H1 (cell line): ENCODE data around the gene PTPRO. TPM values are rescaled to one million over a fixed set of nuclear protein-coding genes. Genes with fewer than 3 reads are reported as not detected.

Experiments
- CTCF ChIA-PET: fragments of 300-600 bp; sonication (Branson Sonifier 250); formaldehyde crosslinking; loops from one replicate; lab custom pipeline; 2021; ENCODE audit not compliant: partially characterized antibody; lab: Charles Lee
- POLR2A ChIA-PET: fragments of 300-600 bp; sonication (Branson Sonifier 250); formaldehyde crosslinking; loops from one replicate; lab custom pipeline; 2021; ENCODE audit warnings: inconsistent platforms; ENCODE audit not compliant: partially characterized antibody; lab: Charles Lee
- DNase-seq, 2 experiments: peaks; one replicate each; pipeline versions ENCODE4 v3.0.0 to v3.0.0-alpha.2; 2010 to 2022; ENCODE audit warnings: low spot score in 2 of 2, low read depth in 1 of 2, mixed read lengths in 1 of 2
- FAIRE-seq: peaks from 2 replicates; lab custom pipeline; 2011; peaks lifted over from hg19 to GRCh38; lab: Jason Lieb, UNC
- H2AFZ ChIP-seq: 2 replicates; pipeline ENCODE4 v1.8.1; 2012; ENCODE audit warnings: low read length, inconsistent platforms
- H2AK5ac ChIP-seq: 2 replicates; pipeline ENCODE4 v1.6.1; 2013; ENCODE audit warnings: low read depth, low read length
- H2BK120ac ChIP-seq: replicated peaks from 2 replicates; pipeline ENCODE3; 2013; ENCODE audit warnings: low read depth, low read length, inconsistent platforms
- H2BK12ac ChIP-seq: 2 replicates; pipeline ENCODE4 v1.6.1; 2013; ENCODE audit warnings: low read depth, low read length
- H2BK15ac ChIP-seq: 2 replicates; pipeline ENCODE4 v1.6.1; 2013; ENCODE audit warnings: low read length
- H2BK20ac ChIP-seq: 2 replicates; pipeline ENCODE4 v1.6.1; 2013; ENCODE audit warnings: low read length
- H2BK5ac ChIP-seq: 2 replicates; pipeline ENCODE4 v1.6.1; 2013; ENCODE audit warnings: low read depth, low read length
- H3K14ac ChIP-seq: 2 replicates; pipeline ENCODE4 v1.6.1; 2013; ENCODE audit warnings: inconsistent platforms; ENCODE audit not compliant: insufficient read length
- H3K18ac ChIP-seq: 2 replicates; pipeline ENCODE4 v1.6.1; 2013; ENCODE audit warnings: low read length; ENCODE audit errors: extremely low read depth
- H3K23ac ChIP-seq: 2 replicates; pipeline ENCODE4 v1.6.1; 2013; ENCODE audit warnings: inconsistent platforms; ENCODE audit not compliant: insufficient read length
- H3K23me2 ChIP-seq: 2 replicates; pipeline ENCODE4 v1.6.1; 2013; ENCODE audit warnings: low read depth, low read length
- H3K27ac ChIP-seq: 2 replicates; pipeline ENCODE4 v1.6.1; 2011; ENCODE audit warnings: low read depth, low read length, inconsistent platforms
- H3K27me3 ChIP-seq, 4 experiments: replicated peaks in 1 of 4; 1 replicate in 1 of 4; 2 replicates in 3 of 4; pipeline versions ENCODE4 v1.6.1 to v1.8.1; 2011 to 2013; ENCODE audit warnings: low read length in 3 of 4, mild to moderate bottlenecking in 3 of 4, inconsistent platforms in 2 of 4, mixed read lengths in 2 of 4, moderate library complexity in 1 of 4; ENCODE audit not compliant: control insufficient read depth in 3 of 4, insufficient read depth in 3 of 4; ENCODE audit errors: extremely low read depth in 1 of 4
- H3K36me3 ChIP-seq, 4 experiments: 2 replicates each; pipeline versions ENCODE4 v1.6.1 to v1.8.1; 2011 to 2013; ENCODE audit warnings: mild to moderate bottlenecking in 4 of 4, low read length in 3 of 4, moderate library complexity in 2 of 4, control low read depth in 1 of 4, inconsistent platforms in 1 of 4; ENCODE audit not compliant: insufficient read depth in 4 of 4, control insufficient read depth in 2 of 4
- H3K4ac ChIP-seq: replicated peaks from 2 replicates; pipeline ENCODE3; 2013; ENCODE audit warnings: low read length, low read depth, mixed read lengths, inconsistent platforms; ENCODE audit not compliant: insufficient read length
- H3K4me1 ChIP-seq, 4 experiments: replicated peaks in 1 of 4; 1 replicate in 1 of 4; 2 replicates in 3 of 4; pipeline versions ENCODE4 v1.6.1 to v1.8.1; 2011 to 2013; ENCODE audit warnings: low read length in 3 of 4, inconsistent platforms in 2 of 4, mixed read lengths in 1 of 4; ENCODE audit not compliant: insufficient read depth in 4 of 4, control insufficient read depth in 3 of 4
- H3K4me2 ChIP-seq, 2 experiments: 2 replicates each; pipeline versions ENCODE4 v1.6.1 to v1.8.1; 2011 to 2013; ENCODE audit warnings: low read depth in 2 of 2, low read length in 2 of 2, control low read depth in 1 of 2, inconsistent platforms in 1 of 2, mild to moderate bottlenecking in 1 of 2; ENCODE audit not compliant: insufficient read depth in 1 of 2
- H3K4me3 ChIP-seq, 4 experiments: fragments of 200-600, 300-600 bp in 1 of 4; sonication (generic), shearing (Covaris generic), sonication (Bioruptor Twin) in 1 of 4; 2 replicates each; pipeline versions ENCODE4 v1.5.1 to v1.8.1; 2011 to 2016; ENCODE audit warnings: low read length in 4 of 4, low read depth in 3 of 4, control low read depth in 2 of 4, inconsistent platforms in 2 of 4, mild to moderate bottlenecking in 2 of 4, mixed read lengths in 1 of 4, moderate library complexity in 1 of 4; ENCODE audit not compliant: insufficient read depth in 2 of 4; ENCODE audit errors: extremely low read depth in 1 of 4
- H3K56ac ChIP-seq: replicated peaks from 2 replicates; pipeline ENCODE3; 2013; ENCODE audit warnings: low read depth, mild to moderate bottlenecking, mixed read lengths, low read length, inconsistent platforms; ENCODE audit not compliant: insufficient read length
- H3K79me1 ChIP-seq: 2 replicates; pipeline ENCODE4 v1.6.1; 2013; ENCODE audit warnings: low read depth, low read length, control low read depth
- H3K79me2 ChIP-seq, 2 experiments: 2 replicates each; pipeline versions ENCODE4 v1.6.1 to v1.8.1; 2012 to 2013; ENCODE audit warnings: low read length in 2 of 2, mild to moderate bottlenecking in 2 of 2, inconsistent platforms in 1 of 2; ENCODE audit not compliant: insufficient read depth in 2 of 2, control insufficient read depth in 1 of 2
- H3K9ac ChIP-seq, 4 experiments: replicated peaks in 1 of 4; 1 replicate in 1 of 4; 2 replicates in 3 of 4; pipeline versions ENCODE4 v1.6.1 to v1.8.1; 2011 to 2013; ENCODE audit warnings: low read depth in 3 of 4, low read length in 3 of 4, control low read depth in 2 of 4, mild to moderate bottlenecking in 2 of 4, moderate library complexity in 2 of 4, inconsistent platforms in 1 of 4; ENCODE audit errors: extremely low read depth in 1 of 4
- H3K9me3 ChIP-seq, 2 experiments: 2 replicates each; pipeline versions ENCODE4 v1.6.1 to v1.8.1; 2012 to 2013; ENCODE audit warnings: mild to moderate bottlenecking in 2 of 2, moderate library complexity in 2 of 2, control low read depth in 1 of 2, inconsistent platforms in 1 of 2, low read depth in 1 of 2, low read length in 1 of 2, mixed read lengths in 1 of 2; ENCODE audit not compliant: insufficient read depth in 2 of 2
- H4K20me1 ChIP-seq, 2 experiments: replicated peaks in 1 of 2; 2 replicates each; pipeline versions ENCODE3 to v1.8.1; 2011 to 2013; ENCODE audit warnings: inconsistent platforms in 2 of 2, low read length in 2 of 2, mild to moderate bottlenecking in 1 of 2; ENCODE audit not compliant: insufficient read depth in 2 of 2, control insufficient read depth in 1 of 2
- H4K5ac ChIP-seq: 2 replicates; pipeline ENCODE4 v1.6.1; 2013; ENCODE audit warnings: low read length, low read depth, mixed read lengths, inconsistent platforms; ENCODE audit not compliant: insufficient read length
- H4K8ac ChIP-seq: 2 replicates; pipeline ENCODE4 v1.8.0; 2013; ENCODE audit warnings: mild to moderate bottlenecking, moderate library complexity, low read length, inconsistent platforms; ENCODE audit not compliant: insufficient read depth; ENCODE audit errors: extremely low read depth
- H4K91ac ChIP-seq: replicated peaks from 2 replicates; pipeline ENCODE3; 2013; ENCODE audit warnings: low read length, mixed read lengths, inconsistent platforms; ENCODE audit not compliant: insufficient read length
- ATF2 ChIP-seq: IDR thresholded peaks from 2 replicates; pipeline ENCODE4 v1.6.1; 2012; ENCODE audit warnings: low read length, inconsistent platforms
- ATF3 ChIP-seq: IDR thresholded peaks from 2 replicates; pipeline ENCODE4 v1.6.1; 2011; ENCODE audit warnings: low read depth, mild to moderate bottlenecking, low read length; ENCODE audit not compliant: insufficient read depth
- GTF2F1 ChIP-seq: IDR thresholded peaks from 2 replicates; pipeline ENCODE4 v1.6.1; 2012; ENCODE audit warnings: low read depth, low read length, improper control_type of control experiment, borderline replicate concordance
- KDM1A ChIP-seq: fragments of 200-600, 300-600 bp; sonication (generic); IDR thresholded peaks from 2 replicates; pipeline ENCODE4 v1.7.1; 2016; ENCODE audit warnings: mild to moderate bottlenecking, low read length, borderline replicate concordance
- PHF8 ChIP-seq: fragments of 200-600 bp; sonication (generic); conservative IDR thresholded peaks from 2 replicates; pipeline ENCODE4 v1.7.1; 2012; ENCODE audit warnings: low read depth, mild to moderate bottlenecking, inconsistent platforms, low read length, moderate library complexity
- POU5F1 ChIP-seq: IDR thresholded peaks from 2 replicates; pipeline ENCODE4 v1.6.1; 2011; ENCODE audit warnings: low read depth, mild to moderate bottlenecking, low read length, moderate library complexity
- RBBP5 ChIP-seq: IDR thresholded peaks from 2 replicates; pipeline ENCODE4 v1.7.1; 2012; ENCODE audit warnings: low read depth, mild to moderate bottlenecking, inconsistent platforms, low read length, moderate library complexity, borderline replicate concordance
- SP2 ChIP-seq: IDR thresholded peaks from 2 replicates; pipeline ENCODE4 v1.6.1; 2012; ENCODE audit warnings: mild to moderate bottlenecking, low read length, inconsistent platforms
- SRF ChIP-seq: IDR thresholded peaks from 2 replicates; pipeline ENCODE4 v1.6.1; 2011; ENCODE audit warnings: mild to moderate bottlenecking, low read depth, low read length, moderate library complexity
- WGBS, 2 experiments: shearing (Covaris generic) in 1 of 2; methylation state at CpG; one replicate each; pipeline versions ENCODE4 v1.1.6 to v1.1.7; 2013 to 2015; ENCODE audit warnings: low lambda C conversion rate in 2 of 2, mixed read lengths in 2 of 2, inconsistent platforms in 1 of 2, low coverage in 1 of 2, missing lambda C conversion rate in 1 of 2; ENCODE audit not compliant: insufficient replicate concordance in 2 of 2, insufficient coverage in 1 of 2, insufficient read length in 1 of 2; ENCODE audit errors: extremely low coverage in 1 of 2, missing lambda C conversion rate in 1 of 2; 5-methylcytosine and 5-hydroxymethylcytosine counted together
- polyA plus RNA-seq, 7 experiments: library from polyadenylated mRNA; depleted of rRNA in 3 of 7; stranded (reverse) in 5 of 7; unstranded in 2 of 7; fragments of >200 nt in 5 of 7; fragments of 200-250 nt in 2 of 7; gene quantifications; 1 replicate in 5 of 7; 2 replicates in 1 of 7; 4 replicates in 1 of 7; pipeline versions ENCODE4 v1.2.1 to v1.2.3, GENCODE V29; 2011 to 2013; ENCODE audit warnings: missing spikeins in 2 of 7, mixed read lengths in 2 of 7
- total RNA-seq: library from RNA; stranded (reverse); fragmentation: NEBNext Ultra II Directional; extraction: Animal tissue kit (Norgen Biotek cat#: 25700); gene quantifications from 2 replicates; pipeline ENCODE4 v1.2.1, GENCODE V29; 2021

The PTPRO gene
- total and polyA plus RNA-seq, 2 of the 8 experiments (the other 6 are each of a cell fraction or from before 2014, with no cell fraction given): 0.73 to 1.7 TPM

- no peak overlapping the region for H2BK12ac ChIP-seq
- no peak overlapping the region for H3K4me3 ChIP-seq
- ChIA-PET POLR2A (no interaction called here), CTCF (interaction anchor here (0.6 to 6.9 kb wide), 5 partner anchors 10 to 313 kb away, joined by 3 to 37 read pairs (median 5); no protein-coding TSS in a partner anchor)
- H4K91ac ChIP-seq: no peak overlapping the region
- no peaks in the 10 kb centered on the region for H3K27me3 ChIP-seq
- H2BK15ac ChIP-seq: no peak overlapping the region
- no peaks in the 10 kb centered on the region for H3K4me1 ChIP-seq
- no peak overlapping the region for H3K18ac ChIP-seq
- no peak overlapping the region for H2AK5ac ChIP-seq
- FAIRE-seq (no peak), DNase-seq (no peak)
- no peaks in the 10 kb centered on the region for H3K9me3 ChIP-seq
- H3K23ac ChIP-seq: no peak overlapping the region
- no peak overlapping the region for H3K56ac ChIP-seq
- H3K4ac ChIP-seq: no peak overlapping the region
- no peaks in the 10 kb centered on the region for H3K79me2 ChIP-seq
- H3K36me3 ChIP-seq: no peaks in the 10 kb centered on the region
- H2BK20ac ChIP-seq: no peak overlapping the region
- H2AFZ ChIP-seq: no peak overlapping the region
- H2BK5ac ChIP-seq: no peak overlapping the region
- H3K9ac ChIP-seq: no peak overlapping the region
- no peaks in the 10 kb centered on the region for H4K20me1 ChIP-seq
- TF ChIP-seq PHF8: no peak
- no peak for TF ChIP-seq KDM1A
- TF ChIP-seq GTF2F1: no peak
- no peak for TF ChIP-seq ATF2
- no peak for TF ChIP-seq POU5F1
- no peak for TF ChIP-seq RBBP5
- no peak for TF ChIP-seq ATF3
- no peak for TF ChIP-seq SP2
- no peak for TF ChIP-seq SRF
- no peak overlapping the region for H2BK120ac ChIP-seq
- H3K4me2 ChIP-seq: no peak overlapping the region
- H4K5ac ChIP-seq: no peak overlapping the region
- H3K27ac ChIP-seq: no peak overlapping the region
- no peak overlapping the region for H4K8ac ChIP-seq
- 88% methylated on average over 10 of the region's 10 CpGs; no CpG with 5 or more reads in 1 of the 2 experiments for WGBS, 2 experiments
- H3K79me1 ChIP-seq: no peaks in the 10 kb centered on the region
- H3K23me2 ChIP-seq: no peaks in the 10 kb centered on the region
- no peak overlapping the region for H3K14ac ChIP-seq
These were observed 43.3 kb upstream of the PTPRO start for GRCh38 chr12:15278816-15279658.
